A673 (cell line): ENCODE measurements around the gene SERINC4.

ENCODE experiments used
- CTCF ChIP-seq: fragments of 300-800, 200-600 bp; sonication (generic); conservative IDR thresholded peaks from 2 replicates; pipeline ENCODE4 v1.5.1; 2017; ENCODE audit warnings: low read depth, mild to moderate bottlenecking, antibody characterized with exemption, low read length, moderate library complexity, mixed read lengths
- EZH2 ChIP-seq: fragments of 200-600 bp; sonication (generic); IDR thresholded peaks from 2 replicates; pipeline ENCODE4 v1.6.1; 2017; ENCODE audit warnings: borderline replicate concordance, low read depth, mild to moderate bottlenecking, mixed read lengths, antibody characterized with exemption, low read length; ENCODE audit not compliant: poor library complexity, severe bottlenecking

GRCh38 chr15:43779016-43779415, 21.0 kb downstream of the SERINC4 start:
- TF ChIP-seq CTCF: no peak
- no peak for TF ChIP-seq EZH2
